Stimulated activated CD4-positive, alpha-beta T cell treated with anti-CD3 and anti-CD28 coated beads, Interleukin-2, amount 100 ng/mL, for 24 hours (primary cell): ENCODE data around the gene TBC1D14.

Source experiments
- DNase-seq, 2 donors: peaks; one replicate each; pipeline ENCODE4 v3.0.0-alpha.2; 2020

Gene TBC1D14

GRCh38 chr4:6983544-6984142 lies 74.0 kb downstream of the TBC1D14 start:
- DNase-seq: no peak

- no peak for DNase-seq
Observed at GRCh38 chr4:6984612-6985425, 75.2 kb downstream of the TBC1D14 start.

DNA sequence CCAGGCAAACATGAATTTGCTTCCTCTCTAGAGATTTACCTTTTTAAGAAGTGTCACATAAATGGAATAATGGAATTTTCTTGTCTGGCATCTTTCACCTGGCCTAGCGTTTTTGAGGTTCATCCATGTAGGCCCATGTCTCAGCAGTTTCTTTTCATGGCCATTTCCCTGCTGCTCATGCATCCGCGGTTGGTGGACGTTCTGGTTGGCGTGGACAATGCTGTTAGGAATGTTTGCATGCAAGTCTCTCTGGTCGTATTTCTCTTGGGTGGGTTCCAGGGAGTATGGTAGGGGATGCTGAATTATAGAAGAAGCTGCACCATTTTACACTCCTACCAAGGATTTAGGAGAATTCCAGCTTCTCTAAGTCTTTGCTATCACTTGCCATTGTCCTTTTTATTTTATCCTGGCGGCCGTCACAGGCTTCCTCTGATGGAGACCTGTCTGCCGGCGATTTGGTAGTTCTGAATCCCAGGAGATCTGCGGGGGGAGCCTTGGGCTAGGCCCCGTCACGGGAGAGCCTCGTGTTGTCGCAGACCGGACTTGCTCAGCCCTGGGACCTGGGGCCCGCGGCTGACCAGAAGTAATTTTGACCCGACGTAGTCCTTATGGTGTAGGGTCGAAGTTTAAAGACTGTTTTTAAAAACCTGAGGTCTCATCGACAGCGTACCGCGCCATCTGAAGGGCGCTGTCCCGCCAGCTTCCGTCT lies 76.6 kb downstream of the TBC1D14 start:
- DNase-seq: no peak

DNA sequence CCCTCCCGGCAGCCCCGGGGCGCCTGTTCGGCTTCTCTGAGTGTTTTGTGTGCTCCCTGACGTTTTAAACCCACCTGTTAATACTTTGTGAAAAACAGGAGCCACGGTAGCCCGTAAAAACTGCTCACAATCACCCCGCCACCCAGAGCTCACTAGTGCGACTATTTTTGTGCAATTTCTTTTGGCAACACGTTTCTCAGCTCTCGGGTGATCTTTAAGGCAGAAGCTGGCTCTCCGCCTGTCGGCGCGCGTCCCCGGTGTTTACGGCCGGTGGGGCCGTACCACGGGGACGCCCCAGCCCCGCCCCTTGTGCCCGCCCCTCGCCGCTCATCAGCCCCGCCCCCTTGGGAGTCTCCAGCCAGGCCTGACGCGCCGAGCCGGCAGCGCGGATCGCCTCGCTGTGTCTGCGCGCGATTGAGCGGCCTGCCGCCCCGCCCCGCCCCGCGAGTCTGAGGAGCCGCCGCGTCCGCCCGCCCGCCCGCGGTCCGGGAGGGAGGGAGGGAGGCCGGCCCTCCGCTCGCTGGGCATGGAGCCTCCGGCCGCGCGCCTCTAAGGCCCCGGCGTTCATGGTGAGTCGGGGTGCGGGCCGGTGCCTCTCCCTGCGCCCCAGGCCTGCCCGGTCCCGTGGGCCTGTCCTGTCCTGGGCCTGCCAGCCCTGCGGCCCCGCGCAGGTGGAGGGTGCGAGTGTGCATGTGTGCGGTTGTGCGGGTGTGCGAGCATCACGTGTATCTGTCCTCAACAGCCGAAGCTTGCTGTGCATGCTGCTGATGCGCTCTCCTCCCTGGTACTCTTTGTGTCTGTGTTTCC lies 77.4 kb downstream of the TBC1D14 start:
- DNase-seq: peak; percentile 93 to 94

GRCh38 chr4:6987588-6987961 lies 77.9 kb downstream of the TBC1D14 start:
- no peak for DNase-seq

GRCh38 chr4:6988016-6988715 lies 78.5 kb downstream of the TBC1D14 start:
- DNase-seq: no peak

DNA sequence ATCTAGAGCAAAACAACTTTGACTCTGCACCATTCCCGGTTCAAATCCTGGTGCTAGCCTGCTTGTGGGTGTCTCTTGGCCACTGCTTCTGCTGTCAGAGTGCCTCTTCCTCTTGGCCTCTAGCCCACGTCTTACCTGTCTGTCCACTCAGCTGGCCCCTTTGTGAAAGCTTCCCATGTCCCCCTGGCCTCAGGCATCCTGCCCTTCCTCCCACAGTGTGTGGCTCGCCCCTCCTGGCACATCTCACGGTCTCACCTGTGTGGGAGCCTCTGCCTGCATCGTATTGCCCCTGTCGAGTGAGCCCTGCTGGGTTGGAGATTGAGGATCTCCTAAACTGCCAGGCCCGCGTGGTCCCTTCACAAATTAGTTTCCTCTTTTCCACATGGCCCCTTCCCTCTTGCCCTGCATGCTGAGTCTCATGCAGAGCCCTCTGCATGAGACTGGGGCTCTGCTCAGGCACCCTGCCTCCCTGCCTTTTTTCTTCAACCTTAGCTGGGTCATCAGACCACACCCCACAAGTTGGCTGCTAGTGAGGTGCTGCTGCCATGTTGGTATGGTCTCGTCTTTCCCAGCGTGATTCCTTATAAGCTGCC lies 79.8 kb downstream of the TBC1D14 start:
- DNase-seq: no peak

DNA sequence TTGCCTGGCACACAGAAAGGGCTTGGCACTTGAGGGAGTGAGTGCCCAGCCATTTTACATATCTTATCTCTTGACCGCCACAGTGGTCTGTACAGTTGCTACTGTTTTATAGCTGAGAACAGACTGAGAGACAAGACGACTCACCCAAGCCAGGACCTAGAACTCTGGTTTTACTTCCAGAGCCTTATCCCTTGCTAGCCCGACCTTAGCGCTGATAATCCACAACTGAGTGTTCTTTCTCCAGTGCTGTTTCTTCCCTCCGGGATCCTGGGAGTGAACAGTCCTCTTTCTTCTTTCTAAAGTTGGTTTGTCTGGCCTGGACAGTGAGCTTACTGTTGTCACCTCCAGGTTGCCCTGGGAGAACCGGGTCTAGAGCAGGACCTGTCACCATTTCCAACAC lies 81.0 kb downstream of the TBC1D14 start:
- no peak for DNase-seq

- DNase-seq: no peak
Observed at GRCh38 chr4:6991249-6991648, 81.6 kb downstream of the TBC1D14 start.

DNA sequence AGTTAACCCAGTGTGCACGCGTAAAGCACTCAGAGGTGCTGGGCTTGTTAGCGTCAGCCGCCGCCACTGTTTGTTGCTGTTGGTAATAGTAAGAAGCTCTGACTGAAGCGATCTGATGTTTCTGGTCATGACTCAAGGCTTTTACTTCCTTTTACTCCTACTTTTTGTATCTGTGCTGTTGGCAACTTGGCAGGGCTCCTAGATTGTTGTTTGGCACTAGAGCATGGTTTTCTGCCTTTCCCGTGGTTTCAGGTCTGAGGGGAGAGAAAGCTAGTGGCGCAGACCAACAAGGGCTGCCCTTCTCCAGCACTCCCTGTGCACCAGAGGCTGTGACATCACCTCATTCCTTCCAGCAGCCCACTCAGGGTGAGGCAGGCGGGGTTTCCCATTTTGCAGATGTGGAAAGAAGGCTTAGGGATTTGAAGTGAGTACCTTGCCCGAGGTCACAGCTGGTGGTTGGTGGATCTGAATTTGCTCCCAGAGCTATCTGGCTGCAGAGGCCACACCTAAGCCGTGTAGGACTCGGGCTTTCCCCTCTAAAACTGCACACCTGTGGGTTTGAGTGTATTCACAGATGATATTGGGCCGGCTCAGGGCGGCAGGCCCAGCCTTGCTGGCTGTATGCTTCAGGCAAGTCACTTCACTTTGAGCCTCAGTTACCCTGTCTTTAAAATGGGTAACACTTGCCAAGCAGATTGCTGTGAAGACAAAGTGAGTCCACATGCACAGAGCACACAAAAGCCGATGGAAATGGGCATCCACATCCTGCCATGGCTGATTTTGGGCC lies 82.3 kb downstream of the TBC1D14 start:
- DNase-seq: no peak

GRCh38 chr4:6992728-6993677 lies 83.4 kb downstream of the TBC1D14 start:
- DNase-seq: no peak

DNA sequence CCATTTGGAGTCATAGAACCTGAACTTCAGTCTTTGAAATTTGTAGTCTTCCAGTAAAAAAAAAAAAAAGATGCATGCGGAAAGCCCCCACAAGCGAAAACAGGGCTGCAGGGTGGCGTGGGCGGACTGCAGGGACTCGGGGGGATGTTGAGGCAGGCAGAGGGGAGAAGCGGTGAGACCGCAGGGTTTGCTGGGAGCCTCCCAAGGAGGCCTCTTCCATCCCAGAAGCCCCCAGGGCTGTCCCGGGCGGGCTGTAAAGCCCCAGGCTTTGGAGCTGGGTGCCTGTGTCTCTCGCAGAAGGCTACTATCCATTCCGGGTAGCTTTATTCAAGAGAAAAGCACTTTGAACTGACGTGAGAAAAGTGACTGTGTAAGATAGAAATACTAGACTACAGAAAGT lies 86.9 kb downstream of the TBC1D14 start:
- no peak for DNase-seq

- no peak for DNase-seq
Observed at GRCh38 chr4:6999172-7000086, 89.8 kb downstream of the TBC1D14 start.

- DNase-seq: no peak
Observed at GRCh38 chr4:7000421-7001176, 91.0 kb downstream of the TBC1D14 start.

GRCh38 chr4:7001271-7001670 lies 91.6 kb downstream of the TBC1D14 start:
- DNase-seq: no peak

GRCh38 chr4:7002336-7002735 lies 92.7 kb downstream of the TBC1D14 start:
- DNase-seq: no peak

- DNase-seq: no peak
Observed at GRCh38 chr4:7003176-7003878, 93.7 kb downstream of the TBC1D14 start.

GRCh38 chr4:7003879-7004240 lies 94.2 kb downstream of the TBC1D14 start:
- no peak for DNase-seq
